GM19395 (cell line): Measurements from ENCODE around the gene WDFY1.
"Not testable (repeated sequence)": the region's sequence is repeated elsewhere in the genome, so short reads cannot be mapped to it uniquely, and the experiment has no call there.

Experiments
- ATAC-seq: cut with Tn5 transposase; IDR thresholded peaks from one replicate; pipeline ENCODE4 v1.9.1; 2021; ENCODE audit warnings: mild to moderate bottlenecking, moderate library complexity; ENCODE audit not compliant: unreplicated experiment

WDFY1 gene

GRCh38 chr2:223897669-223898330, 47.3 kb downstream of the WDFY1 start:
- ATAC-seq = no peak

GRCh38 chr2:223896833-223897311, 48.3 kb downstream of the WDFY1 start:
- ATAC-seq = peak; percentile 76

- ATAC-seq = no peak
Measured at GRCh38 chr2:223894968-223895367, 50.2 kb downstream of the WDFY1 start.

- ATAC-seq = no peak
Measured at GRCh38 chr2:223894009-223894408, 51.1 kb downstream of the WDFY1 start.

- no peak for ATAC-seq
Measured at GRCh38 chr2:223890721-223891120, 54.4 kb downstream of the WDFY1 start.

- no peak for ATAC-seq
Measured at GRCh38 chr2:223889229-223889628, 55.9 kb downstream of the WDFY1 start.

GRCh38 chr2:223888251-223888650, 56.9 kb downstream of the WDFY1 start:
- ATAC-seq = no peak

GRCh38 chr2:223887127-223887526, 58.0 kb downstream of the WDFY1 start:
- no peak for ATAC-seq

- ATAC-seq = no peak
Measured at GRCh38 chr2:223886726-223887125, 58.4 kb downstream of the WDFY1 start.

- ATAC-seq = peak; percentile 96
Measured at GRCh38 chr2:223884399-223884798, 60.7 kb downstream of the WDFY1 start.

GRCh38 chr2:223882715-223883114, 62.4 kb downstream of the WDFY1 start:
- no peak for ATAC-seq

- ATAC-seq = no peak
Measured at GRCh38 chr2:223880796-223881195, 64.3 kb downstream of the WDFY1 start.

- peak; percentile 83 for ATAC-seq
Measured at GRCh38 chr2:223877721-223878410, 67.3 kb downstream of the WDFY1 start.

- ATAC-seq = no peak
Measured at GRCh38 chr2:223873672-223874071, 71.5 kb downstream of the WDFY1 start.

GRCh38 chr2:223872772-223873171, 72.4 kb downstream of the WDFY1 start:
- not testable (repeated sequence) for ATAC-seq

GRCh38 chr2:223871661-223872060, 73.5 kb downstream of the WDFY1 start:
- not testable (repeated sequence) for ATAC-seq

GRCh38 chr2:223870840-223871611, 74.1 kb downstream of the WDFY1 start:
- no peak for ATAC-seq

- peak; percentile 78 for ATAC-seq
Measured at GRCh38 chr2:223868005-223868404, 77.1 kb downstream of the WDFY1 start.

GRCh38 chr2:223865907-223866508, 79.1 kb downstream of the WDFY1 start:
- no peak for ATAC-seq

GRCh38 chr2:223865124-223865523, 80.0 kb downstream of the WDFY1 start:
- ATAC-seq = no peak

GRCh38 chr2:223863491-223863890, 81.6 kb downstream of the WDFY1 start:
- no peak for ATAC-seq
